HepG2 (cell line): ENCODE results near the gene GADD45G. TPM values are rescaled to one million over a fixed set of nuclear protein-coding genes. Genes with fewer than 3 reads are reported as not detected.

Experiments
- FOXM1 ChIP-seq: sonication (generic); formaldehyde crosslinking; IDR thresholded peaks from 2 replicates; pipeline ENCODE4 v1.5.0; 2020; ENCODE audit warnings: missing genetic modification reagents
- SAP130 ChIP-seq: IDR thresholded peaks from 2 replicates; pipeline ENCODE4 v1.6.1; 2016; ENCODE audit warnings: low read depth
- SP5 ChIP-seq: IDR thresholded peaks from 2 replicates; pipeline ENCODE4 v1.6.1; 2016; ENCODE audit warnings: low read depth, borderline replicate concordance
- SRSF9 ChIP-seq: fragments of 200-400 bp; formaldehyde crosslinking; IDR thresholded peaks from 2 replicates; pipeline ENCODE4 v1.6.1; 2018; ENCODE audit warnings: borderline replicate concordance, mild to moderate bottlenecking, low read depth, low read length; ENCODE audit not compliant: insufficient read depth, poor library complexity, severe bottlenecking
- ZNF652 ChIP-seq: IDR thresholded peaks from 2 replicates; pipeline ENCODE4 v1.6.1; 2016; ENCODE audit warnings: low read depth, borderline replicate concordance
- polyA plus RNA-seq, 8 experiments: library from polyadenylated mRNA; depleted of rRNA in 3 of 8; stranded (reverse) in 7 of 8; unstranded in 1 of 8; fragments of >200 nt; fragmentation: Illumina TruSeq in 4 of 8; extraction: Trizol in 4 of 8; gene quantifications; 2 replicates each; pipeline versions ENCODE4 v1.2.1 to v1.2.3, GENCODE V29; 2011 to 2016; ENCODE audit warnings: low read depth in 4 of 8, missing spikeins in 1 of 8, mixed read lengths in 1 of 8; ENCODE audit not compliant: insufficient read depth in 1 of 8
- total RNA-seq, 5 experiments: library from RNA; depleted of rRNA; stranded (reverse); fragments of >200 nt; fragmentation: Illumina TruSeq; extraction: Trizol; gene quantifications; 2 replicates each; pipeline ENCODE4 v1.2.3, GENCODE V29; 2016; ENCODE audit warnings: low read depth in 1 of 5
- TF ChIP-seq, protein P1 (sequence below): sonication (generic); formaldehyde crosslinking; IDR thresholded peaks from 2 replicates; pipeline ENCODE4 v1.4.0; 2020; ENCODE audit warnings: missing genetic modification reagents
- TF ChIP-seq, protein P2 (sequence below): sonication (generic); formaldehyde crosslinking; IDR thresholded peaks from 2 replicates; pipeline ENCODE4 v1.4.0; 2020; ENCODE audit warnings: mild to moderate bottlenecking, missing genetic modification reagents
- TF ChIP-seq, protein P3 (sequence below), 2 experiments: fragments of 450-650 bp in 1 of 2; sonication (generic) in 1 of 2; formaldehyde crosslinking in 1 of 2; IDR thresholded peaks; 2 replicates each; pipeline versions ENCODE4 v1.6.1 to v1.8.0; 2016 to 2022; ENCODE audit warnings: antibody characterized with exemption in 1 of 2, mild to moderate bottlenecking in 1 of 2, missing genetic modification reagents in 1 of 2
- TF ChIP-seq, protein P4 (sequence below): sonication (generic); formaldehyde crosslinking; IDR thresholded peaks from 2 replicates; pipeline ENCODE4 v1.4.0; 2020; ENCODE audit warnings: missing genetic modification reagents
- TF ChIP-seq, protein P5 (sequence below): sonication (generic); formaldehyde crosslinking; IDR thresholded peaks from 2 replicates; pipeline ENCODE4 v1.4.0; 2020; ENCODE audit warnings: mild to moderate bottlenecking, low read depth, missing genetic modification reagents

The GADD45G gene
- total and polyA plus RNA-seq, 2 of the 13 experiments (the other 11 are each of a cell fraction or from before 2014, with no cell fraction given) = not detected

DNA sequence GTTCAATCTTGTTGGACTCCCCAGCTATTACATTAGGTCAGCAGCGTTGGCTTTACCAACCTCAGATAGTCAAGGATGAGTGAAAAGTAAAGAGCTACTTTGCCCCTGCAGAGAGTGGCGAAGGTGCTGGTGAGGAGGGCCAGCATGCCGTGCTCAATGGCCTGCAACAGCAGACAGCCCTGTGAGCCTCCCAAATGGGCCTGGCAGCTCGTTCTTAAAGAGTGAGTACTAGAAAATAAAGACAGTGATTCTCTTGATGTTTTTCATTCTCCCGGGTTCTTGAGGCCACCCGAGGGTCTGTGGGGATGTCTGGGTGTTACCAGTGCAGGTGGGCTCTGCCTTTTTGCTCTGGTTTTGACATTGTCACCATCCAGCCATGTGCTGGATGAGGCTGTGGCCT is 16.2 kb downstream of the GADD45G start (continued):
- TF ChIP-seq, protein P1, sequence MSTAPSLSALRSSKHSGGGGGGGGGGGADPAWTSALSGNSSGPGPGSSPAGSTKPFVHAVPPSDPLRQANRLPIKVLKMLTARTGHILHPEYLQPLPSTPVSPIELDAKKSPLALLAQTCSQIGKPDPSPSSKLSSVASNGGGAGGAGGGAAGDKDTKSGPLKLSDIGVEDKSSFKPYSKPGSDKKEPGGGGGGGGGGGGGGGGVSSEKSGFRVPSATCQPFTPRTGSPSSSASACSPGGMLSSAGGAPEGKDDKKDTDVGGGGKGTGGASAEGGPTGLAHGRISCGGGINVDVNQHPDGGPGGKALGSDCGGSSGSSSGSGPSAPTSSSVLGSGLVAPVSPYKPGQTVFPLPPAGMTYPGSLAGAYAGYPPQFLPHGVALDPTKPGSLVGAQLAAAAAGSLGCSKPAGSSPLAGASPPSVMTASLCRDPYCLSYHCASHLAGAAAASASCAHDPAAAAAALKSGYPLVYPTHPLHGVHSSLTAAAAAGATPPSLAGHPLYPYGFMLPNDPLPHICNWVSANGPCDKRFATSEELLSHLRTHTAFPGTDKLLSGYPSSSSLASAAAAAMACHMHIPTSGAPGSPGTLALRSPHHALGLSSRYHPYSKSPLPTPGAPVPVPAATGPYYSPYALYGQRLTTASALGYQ (CRISPR knock-in tag) = no peak
- TF ChIP-seq, protein P2, sequence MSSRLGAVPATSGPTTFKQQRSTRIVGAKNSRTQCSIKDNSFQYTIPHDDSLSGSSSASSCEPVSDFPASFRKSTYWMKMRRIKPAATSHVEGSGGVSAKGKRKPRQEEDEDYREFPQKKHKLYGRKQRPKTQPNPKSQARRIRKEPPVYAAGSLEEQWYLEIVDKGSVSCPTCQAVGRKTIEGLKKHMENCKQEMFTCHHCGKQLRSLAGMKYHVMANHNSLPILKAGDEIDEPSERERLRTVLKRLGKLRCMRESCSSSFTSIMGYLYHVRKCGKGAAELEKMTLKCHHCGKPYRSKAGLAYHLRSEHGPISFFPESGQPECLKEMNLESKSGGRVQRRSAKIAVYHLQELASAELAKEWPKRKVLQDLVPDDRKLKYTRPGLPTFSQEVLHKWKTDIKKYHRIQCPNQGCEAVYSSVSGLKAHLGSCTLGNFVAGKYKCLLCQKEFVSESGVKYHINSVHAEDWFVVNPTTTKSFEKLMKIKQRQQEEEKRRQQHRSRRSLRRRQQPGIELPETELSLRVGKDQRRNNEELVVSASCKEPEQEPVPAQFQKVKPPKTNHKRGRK = no peak
- TF ChIP-seq, protein P3, sequence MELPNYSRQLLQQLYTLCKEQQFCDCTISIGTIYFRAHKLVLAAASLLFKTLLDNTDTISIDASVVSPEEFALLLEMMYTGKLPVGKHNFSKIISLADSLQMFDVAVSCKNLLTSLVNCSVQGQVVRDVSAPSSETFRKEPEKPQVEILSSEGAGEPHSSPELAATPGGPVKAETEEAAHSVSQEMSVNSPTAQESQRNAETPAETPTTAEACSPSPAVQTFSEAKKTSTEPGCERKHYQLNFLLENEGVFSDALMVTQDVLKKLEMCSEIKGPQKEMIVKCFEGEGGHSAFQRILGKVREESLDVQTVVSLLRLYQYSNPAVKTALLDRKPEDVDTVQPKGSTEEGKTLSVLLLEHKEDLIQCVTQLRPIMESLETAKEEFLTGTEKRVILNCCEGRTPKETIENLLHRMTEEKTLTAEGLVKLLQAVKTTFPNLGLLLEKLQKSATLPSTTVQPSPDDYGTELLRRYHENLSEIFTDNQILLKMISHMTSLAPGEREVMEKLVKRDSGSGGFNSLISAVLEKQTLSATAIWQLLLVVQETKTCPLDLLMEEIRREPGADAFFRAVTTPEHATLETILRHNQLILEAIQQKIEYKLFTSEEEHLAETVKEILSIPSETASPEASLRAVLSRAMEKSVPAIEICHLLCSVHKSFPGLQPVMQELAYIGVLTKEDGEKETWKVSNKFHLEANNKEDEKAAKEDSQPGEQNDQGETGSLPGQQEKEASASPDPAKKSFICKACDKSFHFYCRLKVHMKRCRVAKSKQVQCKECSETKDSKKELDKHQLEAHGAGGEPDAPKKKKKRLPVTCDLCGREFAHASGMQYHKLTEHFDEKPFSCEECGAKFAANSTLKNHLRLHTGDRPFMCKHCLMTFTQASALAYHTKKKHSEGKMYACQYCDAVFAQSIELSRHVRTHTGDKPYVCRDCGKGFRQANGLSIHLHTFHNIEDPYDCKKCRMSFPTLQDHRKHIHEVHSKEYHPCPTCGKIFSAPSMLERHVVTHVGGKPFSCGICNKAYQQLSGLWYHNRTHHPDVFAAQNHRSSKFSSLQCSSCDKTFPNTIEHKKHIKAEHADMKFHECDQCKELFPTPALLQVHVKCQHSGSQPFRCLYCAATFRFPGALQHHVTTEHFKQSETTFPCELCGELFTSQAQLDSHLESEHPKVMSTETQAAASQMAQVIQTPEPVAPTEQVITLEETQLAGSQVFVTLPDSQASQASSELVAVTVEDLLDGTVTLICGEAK (IDR thresholded peaks at IDR 0.05) = no peak
- TF ChIP-seq, protein P3 (CRISPR knock-in tag; IDR thresholded peaks at IDR 0.05) = no peak
- TF ChIP-seq FOXM1 (CRISPR knock-in tag) = no peak
- no peak for TF ChIP-seq SRSF9
- no peak for TF ChIP-seq SAP130
- TF ChIP-seq, protein P4, sequence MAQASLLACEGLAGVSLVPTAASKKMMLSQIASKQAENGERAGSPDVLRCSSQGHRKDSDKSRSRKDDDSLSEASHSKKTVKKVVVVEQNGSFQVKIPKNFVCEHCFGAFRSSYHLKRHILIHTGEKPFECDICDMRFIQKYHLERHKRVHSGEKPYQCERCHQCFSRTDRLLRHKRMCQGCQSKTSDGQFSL (CRISPR knock-in tag) = no peak
- TF ChIP-seq ZNF652 = no peak
- TF ChIP-seq SP5 (CRISPR knock-in tag) = no peak
- TF ChIP-seq, protein P5, sequence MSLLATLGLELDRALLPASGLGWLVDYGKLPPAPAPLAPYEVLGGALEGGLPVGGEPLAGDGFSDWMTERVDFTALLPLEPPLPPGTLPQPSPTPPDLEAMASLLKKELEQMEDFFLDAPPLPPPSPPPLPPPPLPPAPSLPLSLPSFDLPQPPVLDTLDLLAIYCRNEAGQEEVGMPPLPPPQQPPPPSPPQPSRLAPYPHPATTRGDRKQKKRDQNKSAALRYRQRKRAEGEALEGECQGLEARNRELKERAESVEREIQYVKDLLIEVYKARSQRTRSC = no peak
